Astrocyte (in vitro differentiated cells and primary cell): ENCODE data around the gene MYBL2. TPM values are rescaled to one million over a fixed set of nuclear protein-coding genes. Genes with fewer than 3 reads are reported as not detected.
"Not testable (repeated sequence)": the region's sequence is repeated elsewhere in the genome, so short reads cannot be mapped to it uniquely, and the experiment has no call there.

Source experiments
- DNase-seq: peaks from one replicate; pipeline ENCODE4 v3.0.0-alpha.2; 2010; ENCODE audit warnings: low read depth
- FAIRE-seq: peaks from 2 replicates; lab custom pipeline; 2011; peaks lifted over from hg19 to GRCh38; lab: Jason Lieb, UNC
- H2AFZ ChIP-seq: 2 replicates; pipeline ENCODE4 v1.6.0; 2012; ENCODE audit warnings: low read depth, low read length, inconsistent platforms
- H3K27ac ChIP-seq: 2 replicates; pipeline ENCODE4 v1.5.1; 2011; ENCODE audit warnings: low read depth, low read length, inconsistent platforms
- H3K27me3 ChIP-seq: 2 replicates; pipeline ENCODE4 v1.6.0; 2011; ENCODE audit warnings: low read length, inconsistent platforms; ENCODE audit not compliant: insufficient read depth
- H3K36me3 ChIP-seq: 2 replicates; pipeline ENCODE4 v1.5.1; 2011; ENCODE audit warnings: low read length, inconsistent platforms; ENCODE audit not compliant: insufficient read depth
- H3K4me1 ChIP-seq: 2 replicates; pipeline ENCODE4 v1.5.1; 2011; ENCODE audit warnings: low read length, inconsistent platforms; ENCODE audit not compliant: insufficient read depth
- H3K4me2 ChIP-seq: 2 replicates; pipeline ENCODE4 v1.6.0; 2012; ENCODE audit warnings: low read length, inconsistent platforms
- H3K4me3 ChIP-seq: 2 replicates; pipeline ENCODE4 v1.5.1; 2011; ENCODE audit warnings: low read depth, mild to moderate bottlenecking, low read length, inconsistent platforms; ENCODE audit not compliant: insufficient read depth
- H3K79me2 ChIP-seq: 2 replicates; pipeline ENCODE4 v1.6.0; 2012; ENCODE audit warnings: mild to moderate bottlenecking, low read length, inconsistent platforms; ENCODE audit not compliant: insufficient read depth
- H3K9ac ChIP-seq: 2 replicates; pipeline ENCODE4 v1.6.0; 2012; ENCODE audit warnings: mild to moderate bottlenecking, low read length, inconsistent platforms
- H3K9me3 ChIP-seq: 2 replicates; pipeline ENCODE4 v1.5.1; 2012; ENCODE audit warnings: low read depth, mild to moderate bottlenecking, low read length, inconsistent platforms; ENCODE audit not compliant: insufficient read depth
- H4K20me1 ChIP-seq: 2 replicates; pipeline ENCODE4 v1.6.0; 2012; ENCODE audit warnings: low read length, inconsistent platforms; ENCODE audit not compliant: insufficient read depth
- H3K27ac Mint-ChIP-seq: one replicate; pipeline ENCODE4 v1.8.0; 2021; ENCODE audit warnings: mild to moderate bottlenecking, mixed read lengths; ENCODE audit not compliant: unreplicated experiment
- H3K27me3 Mint-ChIP-seq: one replicate; pipeline ENCODE4 v1.8.0; 2021; ENCODE audit warnings: low read depth, mixed read lengths; ENCODE audit not compliant: unreplicated experiment
- H3K36me3 Mint-ChIP-seq: one replicate; pipeline ENCODE4 v1.8.0; 2021; ENCODE audit warnings: low read depth, mixed read lengths; ENCODE audit not compliant: unreplicated experiment
- H3K4me1 Mint-ChIP-seq: one replicate; pipeline ENCODE4 v1.8.0; 2021; ENCODE audit warnings: low read depth, mixed read lengths; ENCODE audit not compliant: unreplicated experiment
- H3K4me3 Mint-ChIP-seq: one replicate; pipeline ENCODE4 v1.8.0; 2021; ENCODE audit warnings: mild to moderate bottlenecking, moderate library complexity, mixed read lengths; ENCODE audit not compliant: unreplicated experiment
- H3K9me3 Mint-ChIP-seq: one replicate; pipeline ENCODE4 v1.8.0; 2021; ENCODE audit warnings: mild to moderate bottlenecking, mixed read lengths; ENCODE audit not compliant: unreplicated experiment
- CTCF ChIP-seq: IDR thresholded peaks from 2 replicates; pipeline ENCODE4 v1.5.1; 2011; ENCODE audit warnings: low read depth, mild to moderate bottlenecking, inconsistent platforms, low read length, moderate library complexity; ENCODE audit not compliant: insufficient read depth
- EZH2 ChIP-seq: IDR thresholded peaks from 2 replicates; pipeline ENCODE4 v1.6.1; 2012; ENCODE audit warnings: mild to moderate bottlenecking, low read length, inconsistent platforms; ENCODE audit not compliant: insufficient read depth
- total RNA-seq: library from RNA; stranded (reverse); gene quantifications from 2 replicates; pipeline ENCODE4 v1.2.1, GENCODE V29; 2021

Gene MYBL2
- total RNA-seq, 1 donor from 2014 or later, result 6.2 TPM

DNA sequence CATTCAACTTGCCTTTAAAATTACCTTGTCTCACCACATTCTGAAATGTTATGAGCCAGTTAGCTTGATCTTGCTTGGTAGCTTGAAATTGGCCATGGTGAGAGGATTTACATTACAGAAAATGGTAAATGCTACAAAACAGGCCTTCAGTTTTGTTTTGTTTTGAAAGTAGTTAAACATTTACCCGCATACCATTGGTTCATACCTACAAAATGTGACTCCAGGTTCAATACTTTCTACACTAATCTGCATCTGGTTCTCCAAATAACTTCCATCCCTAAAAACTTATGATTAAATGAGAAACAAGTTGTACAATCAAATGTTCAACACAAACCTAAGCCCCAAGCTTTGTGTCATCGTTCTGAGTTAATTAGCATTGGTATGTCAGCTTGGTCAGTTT is 30.5 kb upstream of the MYBL2 start:
- no peaks in the 10 kb centered on the region for H3K27me3 Mint-ChIP-seq
- H3K4me2 ChIP-seq, result no peak overlapping the region
- no peaks in the 10 kb centered on the region for H3K4me1 Mint-ChIP-seq
- no peaks in the 10 kb centered on the region for H3K9me3 Mint-ChIP-seq
- H3K79me2 ChIP-seq, result no peaks in the 10 kb centered on the region
- H3K36me3 Mint-ChIP-seq, result peaks cover 9% of the 10 kb centered on the region
- no peak overlapping the region for H3K4me3 ChIP-seq
- H3K27ac Mint-ChIP-seq, result no peak overlapping the region
- peaks cover 14% of the 10 kb centered on the region for H3K36me3 ChIP-seq
- no peak overlapping the region for H3K27ac ChIP-seq
- H3K4me1 ChIP-seq, result no peaks in the 10 kb centered on the region
- H3K27me3 ChIP-seq, result no peaks in the 10 kb centered on the region
- H4K20me1 ChIP-seq, result no peaks in the 10 kb centered on the region
- H3K9ac ChIP-seq, result no peak overlapping the region
- DNase-seq (no peak), FAIRE-seq (no peak)
- H3K9me3 ChIP-seq, result no peaks in the 10 kb centered on the region
- H3K4me3 Mint-ChIP-seq, result no peak overlapping the region
- no peak for TF ChIP-seq EZH2
- TF ChIP-seq CTCF, result no peak
- no peak overlapping the region for H2AFZ ChIP-seq

GRCh38 chr20:43642548-43642947 is 24.4 kb upstream of the MYBL2 start:
- H2AFZ ChIP-seq, result no peak overlapping the region
- H3K27me3 ChIP-seq, result no peaks in the 10 kb centered on the region
- Mint-ChIP-seq H3K27me3 (no peaks in the 10 kb centered on the region), H3K9me3 (no peaks in the 10 kb centered on the region), H3K27ac (no peak overlapping the region), H3K36me3 (peaks cover 5% of the 10 kb centered on the region), H3K4me3 (no peak overlapping the region), H3K4me1 (no peaks in the 10 kb centered on the region)
- no peak overlapping the region for H3K4me2 ChIP-seq
- no peak overlapping the region for H3K9ac ChIP-seq
- TF ChIP-seq EZH2 (no peak), CTCF (no peak)
- H3K36me3 ChIP-seq, result peaks cover 12% of the 10 kb centered on the region
- no peaks in the 10 kb centered on the region for H3K79me2 ChIP-seq
- FAIRE-seq (no peak), DNase-seq (no peak)
- H3K27ac ChIP-seq, result no peak overlapping the region
- H3K4me1 ChIP-seq, result no peaks in the 10 kb centered on the region
- H4K20me1 ChIP-seq, result no peaks in the 10 kb centered on the region
- no peak overlapping the region for H3K4me3 ChIP-seq
- no peaks in the 10 kb centered on the region for H3K9me3 ChIP-seq

DNA sequence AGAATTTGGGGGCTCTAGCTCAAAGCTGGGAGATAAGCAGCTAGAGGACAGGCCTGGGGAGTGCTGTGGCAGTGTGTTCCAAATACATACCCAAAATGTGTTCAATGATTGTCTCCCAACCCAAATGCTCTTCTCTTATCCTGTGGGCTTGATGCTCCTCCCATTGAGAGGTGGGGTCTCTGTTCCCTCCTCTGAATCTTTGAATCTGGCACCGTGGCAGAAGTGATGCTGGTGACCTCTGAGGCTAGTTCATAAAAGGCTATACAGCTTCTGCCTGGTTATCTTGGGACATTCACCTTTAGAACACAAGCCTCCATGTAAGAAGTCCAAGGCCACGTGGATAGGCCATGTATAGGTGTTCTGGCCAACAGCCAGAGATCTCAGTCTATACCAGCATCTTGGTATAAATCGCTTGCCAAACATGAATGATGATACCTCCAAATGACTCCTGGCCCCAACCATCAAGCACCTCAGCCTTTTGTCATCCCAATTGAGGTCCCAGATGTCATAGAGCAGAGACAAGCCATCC is 15.9 kb upstream of the MYBL2 start:
- Mint-ChIP-seq H3K27me3 (no peaks in the 10 kb centered on the region), H3K9me3 (no peaks in the 10 kb centered on the region), H3K27ac (no peak overlapping the region), H3K4me3 (no peak overlapping the region), H3K36me3 (peaks cover 5% of the 10 kb centered on the region), H3K4me1 (no peaks in the 10 kb centered on the region)
- H3K4me3 ChIP-seq, result no peak overlapping the region
- no peak for FAIRE-seq
- no peak overlapping the region for H2AFZ ChIP-seq
- H3K4me1 ChIP-seq, result no peaks in the 10 kb centered on the region
- DNase-seq, result no peak
- H3K36me3 ChIP-seq, result peaks cover 5% of the 10 kb centered on the region
- H3K27ac ChIP-seq, result no peak overlapping the region
- no peaks in the 10 kb centered on the region for H3K79me2 ChIP-seq
- no peaks in the 10 kb centered on the region for H3K27me3 ChIP-seq
- TF ChIP-seq CTCF (no peak), EZH2 (no peak)
- H3K4me2 ChIP-seq, result no peak overlapping the region
- no peak overlapping the region for H3K9ac ChIP-seq
- H3K9me3 ChIP-seq, result no peaks in the 10 kb centered on the region
- no peaks in the 10 kb centered on the region for H4K20me1 ChIP-seq

DNA sequence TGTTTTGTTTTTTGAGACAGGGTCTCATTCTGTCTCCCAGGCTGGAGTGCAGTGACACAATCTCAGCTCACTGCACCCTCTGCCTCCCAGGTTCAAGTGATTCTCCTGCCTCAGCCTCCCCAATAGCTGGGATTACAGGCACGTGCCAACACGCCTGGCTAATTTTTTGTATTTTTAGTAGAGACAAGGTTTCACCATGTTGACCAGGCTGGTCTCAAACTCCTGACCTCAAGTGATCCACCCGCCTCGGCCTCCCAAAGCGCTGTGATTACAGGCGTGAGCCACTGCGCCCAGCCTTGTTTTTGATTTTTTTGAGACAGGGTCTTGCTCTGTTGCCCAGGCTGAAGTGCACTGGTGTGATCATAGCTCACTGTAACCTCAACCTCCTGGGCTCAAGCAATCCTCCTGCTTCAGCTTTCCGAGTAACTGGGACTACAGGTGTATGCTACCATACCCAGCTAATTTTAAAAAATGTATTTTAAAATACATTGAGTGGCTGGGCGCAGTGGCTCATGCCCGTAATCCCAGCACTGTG is 15.2 kb upstream of the MYBL2 start:
- H3K4me1 ChIP-seq, H3K4me1 Mint-ChIP-seq, FAIRE-seq, H3K9ac ChIP-seq, H3K36me3 Mint-ChIP-seq, H3K27me3 ChIP-seq, H3K79me2 ChIP-seq, H3K4me3 Mint-ChIP-seq, H3K4me3 ChIP-seq, H3K4me2 ChIP-seq, H4K20me1 ChIP-seq, H3K27ac ChIP-seq, H3K27me3 Mint-ChIP-seq, H3K36me3 ChIP-seq, H3K27ac Mint-ChIP-seq, H3K9me3 Mint-ChIP-seq, H2AFZ ChIP-seq, DNase-seq, H3K9me3 ChIP-seq: not testable (repeated sequence)
